Limb (tissue), 2 donors: Measurements from ENCODE around the gene TEX53.

ENCODE experiments used
- DNase-seq, 2 donors: peaks; one replicate each; pipeline ENCODE4 v3.0.0-alpha.2; 2016; ENCODE audit errors: extremely low spot score in 2 of 2

TEX53 gene

GRCh38 chr9:114606597-114607207 lies 50.9 kb downstream of the TEX53 start:
- DNase-seq, result no peak
